ENCODE results near the gene ZNF207.
"Not testable (repeated sequence)": the region's sequence is repeated elsewhere in the genome, so short reads cannot be mapped to it uniquely, and the experiment has no call there.

ZNF207 gene

DNA sequence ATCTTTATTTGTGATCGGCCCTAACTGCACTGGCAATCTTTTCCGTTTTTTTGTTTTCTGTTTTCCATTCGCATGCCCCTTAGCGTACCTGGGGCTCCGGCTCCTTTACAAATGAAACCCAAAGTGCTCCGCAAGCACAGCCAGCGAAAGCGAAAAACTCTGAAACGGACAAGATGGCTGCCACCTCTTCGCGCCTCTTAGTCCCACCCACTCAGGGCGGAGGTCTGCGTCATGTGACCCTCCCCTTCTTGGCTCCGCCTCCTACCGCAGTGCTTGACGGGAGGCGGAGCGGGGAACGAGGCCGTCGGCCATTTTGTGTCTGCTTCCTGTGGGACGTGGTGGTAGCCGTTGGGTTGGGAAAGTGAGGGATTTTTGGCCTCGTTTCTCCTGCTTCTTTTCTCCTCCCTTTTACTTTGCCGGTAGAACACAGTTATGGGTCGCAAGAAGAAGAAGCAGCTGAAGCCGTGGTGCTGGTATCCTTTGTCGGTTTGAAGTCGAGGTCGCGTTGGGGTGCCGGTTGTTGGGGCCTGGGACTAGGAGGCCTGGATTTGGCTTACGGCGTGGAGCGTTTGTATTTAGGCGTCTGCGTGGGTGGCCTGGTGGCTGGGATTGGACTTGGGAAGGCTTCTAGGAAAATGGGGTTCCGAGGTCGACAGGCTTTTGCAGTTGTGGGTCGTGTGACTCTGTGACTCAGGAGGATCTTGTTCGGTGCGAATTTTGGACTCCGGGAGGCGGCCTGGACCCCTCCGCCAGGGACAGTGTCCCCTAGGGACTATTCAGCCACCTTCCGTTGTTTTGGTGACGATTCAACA is at the start of gene ZNF207:
TSS of gene ZNF207 (plus strand) at position 304 of the 812 bp plus-strand sequence. CDS start at position 433, 129 bp downstream.
- DNase-seq: peak in 55 of 56 donors; percentile 63 to 96 (median 89)

DNA sequence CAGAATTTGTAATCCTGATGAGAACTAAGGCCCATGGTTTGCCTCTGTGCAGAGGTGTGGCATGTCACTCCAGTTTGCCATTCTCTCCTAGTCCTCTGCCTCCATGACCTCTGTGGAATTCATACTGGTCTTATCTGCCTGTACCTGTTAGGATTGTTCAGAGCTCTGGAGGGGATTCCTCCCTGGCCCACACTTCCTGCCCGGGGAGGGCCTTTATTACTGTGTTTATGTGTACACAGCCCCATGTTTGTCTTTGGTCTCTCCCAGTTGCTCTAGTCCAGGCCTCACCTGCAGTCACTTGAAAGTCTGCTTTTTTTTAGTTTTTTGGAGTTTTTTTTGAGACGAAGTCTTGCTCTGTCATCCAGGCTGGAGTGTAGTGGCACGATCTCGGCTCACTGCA is 47.9 kb upstream of the ZNF207 start:
- DNase-seq: no peak

DNA sequence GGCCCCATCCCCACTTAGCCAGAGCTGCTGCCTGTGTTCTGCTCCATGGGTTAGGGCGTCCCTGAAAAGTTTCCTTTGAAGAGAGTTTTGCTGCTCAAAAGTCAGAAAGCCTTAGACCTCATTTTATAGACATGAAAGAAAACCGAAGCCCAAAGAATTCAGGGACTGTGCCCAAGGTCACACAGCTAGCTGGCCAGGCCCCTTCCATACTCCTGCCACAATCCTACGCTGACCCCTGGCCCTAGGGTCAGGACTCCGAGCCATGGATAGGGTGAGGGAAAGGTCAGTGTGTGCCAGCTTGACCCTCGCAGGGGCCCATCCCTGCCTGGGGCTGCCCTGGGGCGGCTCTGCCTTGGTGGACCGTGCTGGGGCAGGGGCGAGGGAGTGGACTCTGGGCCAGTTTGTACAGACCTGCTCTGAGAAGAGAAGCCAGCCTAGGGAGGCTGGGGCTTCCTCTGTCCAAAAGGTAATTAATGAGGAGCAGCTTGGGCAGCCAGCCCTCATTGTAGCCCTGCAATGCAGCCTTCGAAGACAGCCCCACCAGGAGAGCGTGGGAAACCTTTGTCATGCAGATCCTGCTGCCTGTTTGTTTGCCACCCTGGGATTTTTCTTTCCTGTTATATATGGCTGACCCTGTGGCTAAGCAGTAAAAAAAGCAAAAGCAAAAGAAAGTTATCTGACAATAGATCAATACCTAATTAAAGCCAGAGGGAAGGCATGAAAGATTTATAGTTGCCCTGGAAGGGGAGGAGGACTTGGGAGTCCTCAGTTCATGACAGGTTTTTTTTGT is 46.9 kb upstream of the ZNF207 start:
- DNase-seq: no peak

DNA sequence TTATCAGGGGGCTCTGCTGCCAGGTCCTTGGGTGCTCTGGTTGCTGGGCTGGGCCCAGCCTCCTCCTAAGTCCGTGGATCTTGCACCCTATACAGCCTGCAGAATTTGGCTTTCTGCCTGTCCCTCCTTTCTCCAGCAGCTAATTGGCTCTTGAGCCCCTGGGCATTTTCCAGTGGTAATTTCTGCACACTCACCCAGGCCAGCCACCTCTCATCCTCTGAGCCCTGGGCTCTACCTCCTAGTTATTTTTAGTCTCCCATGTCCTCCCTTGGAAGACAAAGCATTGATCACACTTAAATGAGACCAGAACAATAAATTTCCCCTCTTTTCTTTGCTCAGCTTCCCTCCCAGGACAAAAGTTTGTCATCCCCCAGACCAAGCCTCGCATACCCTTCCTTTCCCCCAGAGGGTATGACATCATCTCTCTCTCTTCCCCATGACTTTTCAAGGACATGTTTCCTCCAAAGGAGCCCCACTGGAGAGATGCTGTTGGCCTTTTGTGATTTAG is 46.1 kb upstream of the ZNF207 start:
- peak in 1 of 56 donors; percentile 9 for DNase-seq

DNA sequence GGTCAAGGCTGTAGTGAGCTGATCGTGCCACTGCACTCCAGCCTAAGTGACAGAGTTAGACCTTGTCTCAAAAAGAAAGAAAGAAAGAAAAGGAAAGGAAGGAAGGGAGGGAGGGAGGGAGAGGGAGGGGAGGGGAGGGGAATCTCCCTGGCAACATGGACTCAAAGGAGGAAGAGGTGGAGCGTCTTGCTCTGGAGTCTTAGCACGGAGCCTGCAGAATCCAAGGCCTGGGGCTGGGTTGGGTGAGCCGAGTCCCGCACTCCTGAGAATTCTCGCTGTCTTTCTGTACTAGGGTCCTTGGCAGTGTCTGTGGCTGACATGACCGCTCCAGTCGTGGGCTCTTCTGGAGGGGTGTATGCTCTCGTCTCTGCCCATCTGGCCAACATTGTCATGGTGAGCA is 44.9 kb upstream of the ZNF207 start:
- no peak for DNase-seq

DNA sequence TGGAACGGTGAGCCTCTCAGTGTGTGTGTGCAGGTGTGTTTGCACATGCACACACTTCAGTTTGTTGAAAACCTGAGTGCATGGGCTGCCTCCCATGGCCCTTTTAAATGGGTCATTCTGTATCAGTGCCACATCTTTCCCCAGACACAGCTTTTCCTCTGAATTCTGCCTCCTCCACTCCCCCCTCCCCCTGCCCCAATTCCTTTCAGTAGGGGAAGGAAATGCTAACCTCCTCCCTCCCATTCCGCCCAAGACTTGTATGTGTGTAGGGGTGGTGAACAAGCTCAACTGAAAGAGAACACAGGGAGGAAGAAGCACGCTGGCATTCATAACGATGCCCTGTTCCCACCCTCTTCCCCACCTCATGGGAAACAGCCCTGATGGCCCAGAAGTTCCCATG is 42.3 kb upstream of the ZNF207 start:
- no peak for DNase-seq

DNA sequence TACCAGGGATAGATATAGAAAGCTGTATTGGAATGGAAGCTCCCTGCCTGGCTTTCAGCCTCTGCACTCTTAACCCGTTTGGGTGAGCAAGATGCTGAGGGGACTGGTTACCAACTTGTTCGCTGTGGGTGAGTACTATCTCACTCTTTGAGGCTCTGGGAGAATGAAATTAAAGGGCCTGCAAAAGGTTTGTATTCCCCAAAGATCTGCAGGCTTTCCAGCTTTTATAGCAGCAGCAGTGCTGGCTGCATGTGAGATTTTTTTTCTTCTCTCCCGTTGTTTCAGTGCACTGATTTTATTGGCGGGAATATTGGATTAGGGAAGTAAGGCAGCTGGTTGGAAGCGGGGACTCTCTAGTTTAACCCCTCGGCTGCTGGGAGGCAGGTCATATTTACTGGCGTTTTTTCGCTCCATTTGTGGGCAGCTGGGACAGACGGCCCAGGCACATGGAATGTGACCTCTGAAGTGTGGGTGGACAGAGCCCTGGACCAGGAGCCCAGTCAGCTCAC is 38.9 kb upstream of the ZNF207 start:
- peak in 2 of 56 donors; percentile 6 to 13 for DNase-seq

DNA sequence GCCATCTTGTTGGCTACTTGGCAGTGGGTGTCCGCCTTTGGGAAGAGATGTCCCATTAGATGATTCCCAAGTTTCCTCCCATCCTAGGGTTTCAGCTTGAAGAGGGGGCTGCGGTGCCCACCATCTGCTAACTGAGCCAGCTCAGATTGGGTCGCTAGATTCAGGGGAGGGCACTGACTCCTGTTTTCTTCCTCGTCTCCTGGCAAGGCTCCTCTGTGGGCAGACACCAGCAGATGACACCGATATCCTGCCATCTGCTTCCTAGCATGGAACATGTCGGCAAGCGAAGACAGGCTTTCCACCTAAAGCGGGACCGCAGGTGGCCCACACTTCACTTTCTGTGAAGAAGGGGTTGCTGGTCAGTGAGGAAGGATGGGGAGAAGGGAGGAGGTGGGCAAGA is 35.3 kb upstream of the ZNF207 start:
- DNase-seq: no peak

DNA sequence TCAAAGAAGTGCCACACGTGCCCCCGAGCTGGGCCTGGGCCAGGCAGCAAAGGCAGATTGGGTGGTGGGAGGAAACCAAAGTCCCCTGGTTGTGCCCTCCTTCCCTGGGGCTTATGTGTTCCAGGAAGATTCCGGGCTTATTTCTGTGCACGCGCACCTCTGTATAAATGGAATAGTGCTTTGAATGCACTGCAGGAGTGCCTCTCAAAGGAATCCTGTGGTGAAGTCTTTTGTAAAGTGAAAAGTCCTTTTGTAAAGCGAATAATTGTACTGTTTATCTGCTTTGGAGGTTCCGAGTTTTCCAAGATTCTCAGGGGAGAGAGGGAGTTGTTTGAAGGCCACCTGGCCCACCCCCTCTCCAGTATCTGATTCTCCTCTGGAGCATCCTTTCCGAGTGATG is 34.8 kb upstream of the ZNF207 start:
- no peak for DNase-seq

DNA sequence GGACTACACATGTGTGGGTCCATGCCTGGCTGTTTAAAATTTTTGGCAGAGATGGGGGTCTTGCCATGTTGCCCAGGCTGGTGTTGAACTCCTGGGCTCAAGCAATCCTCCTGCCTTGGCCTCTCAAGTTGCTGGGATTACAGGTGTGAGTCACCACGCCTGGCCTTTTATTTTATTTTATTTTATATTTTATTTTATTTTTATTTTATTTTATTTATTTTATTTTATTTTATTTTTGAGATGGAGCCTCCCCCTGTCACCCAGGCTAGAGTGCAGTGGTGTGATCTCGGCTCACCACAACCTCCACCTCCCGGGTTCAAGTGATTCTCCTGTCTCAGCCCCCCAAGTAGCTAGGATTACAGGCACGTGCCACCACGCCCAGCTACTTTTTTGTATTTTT is 33.3 kb upstream of the ZNF207 start:
- DNase-seq: not testable (repeated sequence)

DNA sequence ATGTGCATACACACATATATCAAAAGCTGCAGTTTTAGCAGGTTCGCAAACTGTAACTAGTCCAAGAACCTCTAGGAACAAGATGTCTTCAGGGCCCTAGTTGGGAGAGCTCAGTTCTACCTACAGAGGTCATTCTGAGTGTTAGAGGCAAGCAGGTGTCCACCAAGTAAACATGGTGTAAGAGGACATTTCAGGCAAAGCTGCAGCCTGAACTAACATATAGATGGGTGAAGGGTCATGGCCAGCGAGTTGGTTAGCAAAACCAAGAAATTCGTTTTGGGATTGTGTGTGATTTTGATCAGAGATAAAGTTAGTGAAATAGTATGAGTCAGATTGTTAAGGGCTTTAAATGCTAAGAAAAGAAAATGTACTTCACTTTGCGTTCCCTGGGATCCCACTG is 32.6 kb upstream of the ZNF207 start:
- DNase-seq: no peak

DNA sequence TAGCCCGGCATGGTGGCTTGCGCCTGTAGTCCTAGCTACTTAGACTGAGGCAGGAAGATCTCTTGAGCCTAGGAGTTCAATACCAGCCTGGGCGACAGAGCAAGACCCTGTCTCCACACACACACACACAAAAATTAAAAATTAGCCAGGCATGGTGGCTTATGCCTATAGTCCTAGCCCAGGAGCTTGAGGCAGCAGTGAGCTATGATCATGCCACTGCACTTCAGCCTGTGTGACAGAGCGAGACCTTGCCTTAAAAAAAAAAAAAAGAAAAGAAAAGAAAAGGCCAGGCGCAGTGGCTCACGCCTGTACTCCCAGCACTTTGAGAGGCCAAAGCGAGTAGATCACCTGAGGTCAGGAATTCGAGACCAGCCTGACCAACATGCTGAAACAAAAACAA is 31.9 kb upstream of the ZNF207 start:
- DNase-seq: no peak

DNA sequence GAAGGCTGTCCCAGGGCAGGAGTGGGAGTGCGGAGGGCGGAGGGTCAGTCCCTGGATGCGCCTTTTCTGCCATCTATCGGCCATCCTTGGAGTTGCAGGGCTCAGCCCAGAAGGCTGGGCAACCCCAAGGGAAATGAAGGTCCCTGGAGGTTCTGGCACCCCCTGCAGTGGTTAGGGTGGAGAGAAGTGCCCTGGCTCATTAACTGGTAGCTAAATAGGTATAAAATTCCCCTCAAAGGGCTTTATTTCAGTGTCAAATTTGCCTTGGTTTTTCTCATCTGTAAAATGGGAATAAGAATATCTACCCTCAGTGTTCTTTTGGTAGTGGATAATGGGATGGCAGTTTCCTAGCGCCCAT is 30.4 kb upstream of the ZNF207 start:
- DNase-seq: peak in 45 of 56 donors; percentile 5 to 81 (median 43)

DNA sequence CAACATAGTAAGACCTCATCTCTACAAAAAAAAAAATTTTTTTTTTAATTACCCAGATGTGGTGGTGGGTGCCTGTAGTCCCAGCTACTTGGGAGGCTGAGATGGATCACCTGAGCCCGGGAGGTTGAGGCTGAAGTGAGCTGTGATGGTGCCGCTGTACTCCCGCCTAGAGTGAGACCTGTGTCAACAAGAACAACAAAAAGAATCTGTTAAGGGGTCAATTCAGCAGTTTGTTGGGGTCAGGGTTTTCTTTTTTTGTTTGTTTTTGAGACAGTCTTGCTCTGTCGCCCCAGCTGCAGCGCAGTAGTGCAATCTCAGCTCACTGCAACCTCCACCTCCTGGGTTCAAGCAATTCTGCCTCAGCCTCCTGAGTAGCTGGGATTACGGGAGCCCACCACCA is 29.9 kb upstream of the ZNF207 start:
- DNase-seq: not testable (repeated sequence)

DNA sequence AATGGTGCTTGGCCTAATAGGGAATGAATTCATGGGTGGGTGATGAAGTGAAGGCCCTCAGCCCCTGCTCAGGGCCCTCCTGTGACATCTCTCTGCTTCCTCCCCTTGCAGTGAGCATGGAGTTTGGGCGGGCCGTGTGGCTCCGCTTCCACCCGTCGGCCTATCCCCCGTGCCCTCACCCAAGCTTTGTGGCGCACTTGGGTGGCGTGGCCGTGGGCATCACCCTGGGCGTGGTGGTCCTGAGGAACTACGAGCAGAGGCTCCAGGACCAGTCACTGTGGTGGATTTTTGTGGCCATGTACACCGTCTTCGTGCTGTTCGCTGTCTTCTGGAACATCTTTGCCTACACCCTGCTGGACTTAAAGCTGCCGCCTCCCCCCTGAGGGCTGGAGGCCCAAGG is 29.1 kb upstream of the ZNF207 start:
- no peak for DNase-seq

DNA sequence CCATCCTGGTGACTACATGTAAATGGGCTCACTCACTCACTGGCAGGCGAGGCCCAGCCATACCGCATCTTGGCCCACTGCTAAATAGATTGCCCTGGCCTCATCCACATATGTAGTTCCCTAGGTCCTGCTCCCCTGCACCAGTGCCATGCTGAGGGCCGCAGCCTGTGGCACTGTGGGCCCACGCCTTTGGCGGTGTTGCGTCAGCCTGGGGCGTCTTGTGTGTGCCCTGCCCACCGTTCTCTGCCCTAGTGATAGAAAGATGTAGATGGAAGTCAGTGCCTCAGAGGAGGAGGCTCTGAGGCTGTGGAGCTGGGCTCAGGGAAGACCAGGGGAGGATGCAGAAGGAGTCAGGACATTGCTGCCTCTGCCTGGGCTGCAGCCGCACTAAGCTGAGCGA is 26.9 kb upstream of the ZNF207 start:
- DNase-seq: no peak

DNA sequence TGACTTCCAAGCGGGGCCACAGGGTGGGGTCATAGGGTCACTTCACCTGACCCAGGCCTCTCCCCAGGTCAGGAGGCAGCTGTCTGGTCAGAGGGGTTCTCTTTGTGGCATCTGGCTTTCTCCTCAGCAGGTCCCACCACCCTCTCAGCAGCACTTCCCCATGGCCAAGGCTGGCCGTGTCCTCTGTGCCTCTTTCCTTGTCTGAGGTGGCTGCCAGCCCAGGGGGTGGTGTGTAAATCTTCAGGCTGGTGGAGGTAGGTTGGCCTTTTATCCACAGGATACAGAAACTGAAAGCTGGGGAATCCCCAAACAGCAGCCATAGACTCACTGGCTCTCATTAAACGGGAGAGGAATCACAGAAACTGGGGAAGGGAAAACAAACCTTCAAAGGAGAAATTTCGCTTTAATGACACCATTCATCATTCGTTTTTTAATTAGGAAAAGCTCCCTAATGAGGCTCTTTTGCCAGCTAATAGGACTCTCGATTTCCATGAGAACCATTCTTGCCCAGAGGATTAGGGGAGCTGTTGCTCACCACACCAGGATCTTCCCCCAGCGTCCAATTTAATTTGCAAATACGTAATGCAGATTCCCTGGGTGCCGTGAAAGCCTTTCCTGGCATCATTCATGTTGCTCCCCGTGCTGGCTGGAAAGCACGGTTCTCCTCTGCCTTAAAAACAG is 26.0 kb upstream of the ZNF207 start:
- peak in 10 of 56 donors; percentile 7 to 41 (median 20) for DNase-seq

DNA sequence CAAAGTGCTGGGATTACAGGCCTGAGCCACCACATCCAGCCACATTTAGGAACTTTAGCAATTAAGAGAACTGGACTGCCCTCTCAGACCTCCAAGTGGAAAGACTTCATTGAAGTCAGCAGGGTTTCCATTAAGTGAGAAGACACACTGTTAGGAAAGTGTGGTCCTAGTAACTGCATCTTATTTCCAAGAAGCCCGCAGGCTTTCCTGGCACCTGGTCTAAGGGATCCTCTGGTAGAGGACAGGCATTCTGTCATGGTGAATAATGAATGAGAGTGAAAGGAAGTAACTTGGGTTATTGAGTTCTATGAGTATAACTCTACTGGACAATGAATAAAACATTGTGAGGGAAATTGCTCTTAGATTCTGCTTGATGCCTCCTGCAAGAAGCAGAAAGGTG is 22.0 kb upstream of the ZNF207 start:
- DNase-seq: no peak

DNA sequence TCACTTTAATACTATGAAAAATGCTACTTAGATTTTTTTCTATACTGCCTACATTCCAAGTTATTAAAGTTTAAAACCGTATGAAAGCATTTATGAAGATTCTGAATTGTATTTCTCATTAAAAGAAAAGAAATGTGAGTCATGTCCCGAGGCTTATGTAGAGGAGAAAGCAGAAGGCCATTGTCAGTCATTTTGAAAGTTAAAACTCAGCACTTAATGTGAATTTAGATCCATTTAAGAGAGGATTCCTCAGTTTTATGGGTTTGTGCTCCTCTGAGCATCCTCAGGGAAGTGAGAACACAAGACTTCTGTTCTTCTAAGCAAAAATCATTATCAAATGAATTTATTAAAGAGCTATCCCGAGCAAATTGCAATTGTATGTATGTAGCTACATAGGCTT is 19.8 kb upstream of the ZNF207 start:
- DNase-seq: no peak

DNA sequence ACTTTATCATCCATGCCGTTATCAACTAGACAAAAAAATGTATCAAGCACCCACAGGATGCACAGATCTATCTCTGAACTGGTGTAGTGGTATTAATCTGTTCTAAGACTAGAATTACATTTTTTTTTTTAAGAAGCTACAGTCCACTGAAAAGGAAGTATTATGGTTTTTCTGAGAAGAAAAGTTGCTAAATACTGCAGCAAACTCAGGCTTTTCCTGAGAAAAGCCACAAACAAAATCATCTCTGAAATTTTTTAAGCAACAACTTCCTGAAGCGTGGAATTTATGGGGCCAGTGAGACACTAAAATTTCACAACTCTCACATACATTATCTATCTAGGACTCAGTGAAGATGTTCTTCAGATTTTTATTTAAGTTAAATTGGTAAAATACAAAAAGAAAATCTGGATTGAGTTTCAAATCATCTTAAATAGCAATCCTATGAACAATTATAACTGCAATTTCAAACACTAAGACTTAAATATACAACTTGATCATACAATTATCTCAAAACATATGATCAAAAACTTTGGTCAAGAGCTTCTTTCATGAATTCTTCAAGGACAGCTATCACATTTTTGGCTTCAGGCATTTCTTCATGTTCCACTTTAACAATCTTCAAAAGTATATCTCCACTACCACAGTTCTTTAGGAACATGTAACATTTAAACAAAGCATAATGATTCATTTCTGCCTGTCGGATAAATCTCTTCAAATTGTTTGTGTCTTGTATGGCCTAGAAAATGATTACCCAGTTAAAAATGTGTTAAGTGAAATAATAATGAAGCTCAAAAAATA is 18.5 kb upstream of the ZNF207 start:
- no peak for DNase-seq

DNA sequence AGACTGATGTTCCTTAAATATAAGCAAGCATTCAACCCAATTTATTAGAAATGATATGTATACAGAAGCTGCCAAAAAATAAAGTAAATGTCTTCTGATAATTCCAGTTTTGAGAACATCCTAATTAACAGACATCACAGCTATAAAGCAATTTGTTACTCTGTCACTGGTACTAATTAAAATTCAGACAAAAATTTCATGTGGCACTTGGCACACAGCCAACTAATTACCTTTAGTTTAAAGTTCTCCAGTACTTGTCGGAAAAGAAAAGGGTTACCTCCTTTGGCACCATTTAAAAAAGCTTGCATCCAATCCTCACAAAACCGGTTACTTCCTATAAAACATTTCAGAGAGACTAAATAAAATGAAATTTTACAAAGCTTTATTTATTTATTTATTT is 16.8 kb upstream of the ZNF207 start:
- no peak for DNase-seq
